Breast epithelium (tissue), 3 donors: ENCODE measurements around the gene RITA1.

ENCODE experiments used
- CTCF ChIP-seq, 3 donors: fragments of 450-650 bp; IDR thresholded peaks; one replicate each; pipeline ENCODE4 v1.5.1; 2016 to 2017; ENCODE audit warnings: antibody characterized with exemption in 3 of 3, mild to moderate bottlenecking in 3 of 3, moderate library complexity in 3 of 3
- POLR2A ChIP-seq: fragments of 450-650 bp; IDR thresholded peaks from one replicate; pipeline ENCODE4 v1.6.1; 2016; ENCODE audit warnings: antibody characterized with exemption, mild to moderate bottlenecking, moderate library complexity
- POLR2AphosphoS5 ChIP-seq, 3 donors: sonication (generic); formaldehyde crosslinking; IDR thresholded peaks; one replicate each; pipeline ENCODE4 v1.6.1; 2017; ENCODE audit warnings: antibody characterized with exemption in 3 of 3

GRCh38 chr12:113143959-113144358, 41.6 kb upstream of the RITA1 start:
- TF ChIP-seq CTCF (IDR thresholded peaks at IDR 0.05) (no peak), POLR2AphosphoS5 (IDR thresholded peaks at IDR 0.05) (no peak), POLR2A (no peak)
